Keratinocyte (primary cell): ENCODE measurements around the gene MTOR.

Experiments
- EZH2 ChIP-seq: IDR thresholded peaks from one replicate; pipeline ENCODE4 v1.6.1; 2012; ENCODE audit warnings: inconsistent platforms, mild to moderate bottlenecking, low read length, moderate library complexity
- TF ChIP-seq, protein P1 (sequence below), 3 experiments: IDR thresholded peaks in 1 of 3; conservative IDR thresholded peaks in 1 of 3; optimal IDR thresholded peaks in 1 of 3; 2 replicates in 2 of 3; 3 replicates in 1 of 3; pipeline versions ENCODE3 to v1.5.1; 2011; ENCODE audit warnings: low read length in 3 of 3, mild to moderate bottlenecking in 3 of 3, moderate library complexity in 2 of 3, control low read depth in 1 of 3, inconsistent platforms in 1 of 3; ENCODE audit not compliant: insufficient read depth in 2 of 3; ENCODE audit errors: extremely low read depth in 1 of 3

DNA sequence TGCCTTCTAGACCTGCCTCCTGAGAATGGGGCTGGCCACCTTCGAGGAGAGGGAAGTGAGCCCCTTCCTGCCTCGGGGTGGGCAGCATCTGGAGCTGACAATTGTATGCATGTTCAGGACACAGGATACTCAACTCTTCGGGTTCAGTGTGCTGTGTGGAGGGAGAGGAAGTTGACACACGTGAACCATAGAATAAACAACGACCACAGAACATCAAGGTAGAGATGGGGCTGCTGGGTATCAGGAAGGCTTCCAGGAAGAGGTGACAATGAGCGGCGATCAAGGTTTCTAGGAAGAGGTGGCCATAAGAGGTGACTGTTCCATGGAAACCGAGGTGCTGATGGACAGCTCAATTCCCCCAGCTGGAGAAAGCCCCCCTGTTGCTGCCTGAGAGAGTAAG lies 32.6 kb upstream of the MTOR start:
- no peak for TF ChIP-seq EZH2
- TF ChIP-seq, protein P1, sequence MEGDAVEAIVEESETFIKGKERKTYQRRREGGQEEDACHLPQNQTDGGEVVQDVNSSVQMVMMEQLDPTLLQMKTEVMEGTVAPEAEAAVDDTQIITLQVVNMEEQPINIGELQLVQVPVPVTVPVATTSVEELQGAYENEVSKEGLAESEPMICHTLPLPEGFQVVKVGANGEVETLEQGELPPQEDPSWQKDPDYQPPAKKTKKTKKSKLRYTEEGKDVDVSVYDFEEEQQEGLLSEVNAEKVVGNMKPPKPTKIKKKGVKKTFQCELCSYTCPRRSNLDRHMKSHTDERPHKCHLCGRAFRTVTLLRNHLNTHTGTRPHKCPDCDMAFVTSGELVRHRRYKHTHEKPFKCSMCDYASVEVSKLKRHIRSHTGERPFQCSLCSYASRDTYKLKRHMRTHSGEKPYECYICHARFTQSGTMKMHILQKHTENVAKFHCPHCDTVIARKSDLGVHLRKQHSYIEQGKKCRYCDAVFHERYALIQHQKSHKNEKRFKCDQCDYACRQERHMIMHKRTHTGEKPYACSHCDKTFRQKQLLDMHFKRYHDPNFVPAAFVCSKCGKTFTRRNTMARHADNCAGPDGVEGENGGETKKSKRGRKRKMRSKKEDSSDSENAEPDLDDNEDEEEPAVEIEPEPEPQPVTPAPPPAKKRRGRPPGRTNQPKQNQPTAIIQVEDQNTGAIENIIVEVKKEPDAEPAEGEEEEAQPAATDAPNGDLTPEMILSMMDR (optimal IDR thresholded peaks at IDR 0.05 in 1 of 3, IDR thresholded peaks at IDR 0.05 in 1 of 3, conservative IDR thresholded peaks at IDR 0.05 in 1 of 3; ENCODE audit: extremely low read depth in 1 of 3, insufficient read depth in 2 of 3, low read length in 3 of 3): no peak
